IMR-90 (cell line): ENCODE results near the gene SKA2. TPM values are rescaled to one million over a fixed set of nuclear protein-coding genes. Genes with fewer than 3 reads are reported as not detected.

Experiments
- ATAC-seq: fragments of 200-7000 bp; cut with Tn5 transposase; 2 replicates; pipeline ENCODE4 v1.9.1; 2020; ENCODE audit warnings: low read depth, mild to moderate bottlenecking, moderate library complexity
- BruUV-seq: library from RNA; stranded (reverse); fragments of 400-500 nt; replicated peaks from 2 replicates; lab custom pipeline; 2021; lab: Mats Ljungman, UMichigan
- CTCF ChIA-PET: fragments of 300-600 bp; formaldehyde crosslinking; extraction: SDS; loops from one replicate; lab custom pipeline; 2021; ENCODE audit warnings: antibody characterized with exemption; lab: Yijun Ruan, JAX
- POLR2A ChIA-PET: fragments of 300-600 bp; sonication (Branson Sonifier 250); formaldehyde crosslinking; loops from one replicate; lab custom pipeline; 2022; ENCODE audit warnings: antibody characterized with exemption; ENCODE audit not compliant: unreplicated experiment; lab: Charles Lee
- DNase-seq: peaks from one replicate; pipeline ENCODE4 v3.0.0; 2013
- H2AFZ ChIP-seq: replicated peaks from 2 replicates; pipeline ENCODE3; 2013; ENCODE audit warnings: low read length, mild to moderate bottlenecking; ENCODE audit not compliant: poor library complexity
- H2AK5ac ChIP-seq: 2 replicates; pipeline ENCODE4 v1.6.1; 2013; ENCODE audit warnings: low read depth, low read length, inconsistent platforms
- H2AK9ac ChIP-seq: replicated peaks from 2 replicates; pipeline ENCODE3; 2013; ENCODE audit warnings: mild to moderate bottlenecking, low read depth, low read length, moderate library complexity; ENCODE audit not compliant: poor library complexity
- H2BK120ac ChIP-seq: 2 replicates; pipeline ENCODE4 v1.6.1; 2013; ENCODE audit warnings: low read depth, low read length, inconsistent platforms
- H2BK15ac ChIP-seq: 3 replicates; pipeline ENCODE4 v1.6.1; 2013; ENCODE audit warnings: low read depth, low read length, inconsistent platforms
- H2BK20ac ChIP-seq: 2 replicates; pipeline ENCODE4 v1.6.1; 2013; ENCODE audit warnings: low read depth, mild to moderate bottlenecking, inconsistent platforms, low read length, moderate library complexity
- H2BK5ac ChIP-seq: 2 replicates; pipeline ENCODE4 v1.6.1; 2013; ENCODE audit warnings: mild to moderate bottlenecking, low read depth, low read length, inconsistent platforms; ENCODE audit not compliant: poor library complexity, severe bottlenecking
- H3K14ac ChIP-seq: replicated peaks from 2 replicates; pipeline ENCODE4 v1.6.1; 2013; ENCODE audit warnings: low read depth, low read length, inconsistent platforms
- H3K18ac ChIP-seq: 2 replicates; pipeline ENCODE4 v1.6.1; 2013; ENCODE audit warnings: low read depth, low read length, control low read depth
- H3K23ac ChIP-seq: 2 replicates; pipeline ENCODE4 v1.6.1; 2013; ENCODE audit warnings: low read depth, low read length, inconsistent platforms
- H3K27ac ChIP-seq: 2 replicates; pipeline ENCODE4 v1.5.1; 2013; ENCODE audit warnings: mild to moderate bottlenecking, control low read depth, low read length; ENCODE audit not compliant: insufficient read depth
- H3K27me3 ChIP-seq: 2 replicates; pipeline ENCODE4 v1.6.1; 2013; ENCODE audit warnings: low read length; ENCODE audit not compliant: control insufficient read depth, insufficient read depth
- H3K36me3 ChIP-seq: 2 replicates; pipeline ENCODE4 v1.6.1; 2013; ENCODE audit warnings: low read length, mixed read lengths; ENCODE audit not compliant: control insufficient read depth, insufficient read depth
- H3K4ac ChIP-seq: 2 replicates; pipeline ENCODE4 v1.6.1; 2013; ENCODE audit warnings: low read depth, low read length, inconsistent platforms
- H3K4me1 ChIP-seq: 2 replicates; pipeline ENCODE4 v1.6.1; 2013; ENCODE audit warnings: low read length, mixed read lengths; ENCODE audit not compliant: control insufficient read depth, insufficient read depth
- H3K4me2 ChIP-seq: 2 replicates; pipeline ENCODE4 v1.6.1; 2013; ENCODE audit warnings: low read depth, mild to moderate bottlenecking, control low read depth, low read length, moderate library complexity
- H3K4me3 ChIP-seq: 2 replicates; pipeline ENCODE4 v1.5.1; 2013; ENCODE audit warnings: low read depth, mild to moderate bottlenecking, control low read depth, low read length, moderate library complexity; ENCODE audit not compliant: insufficient read depth
- H3K56ac ChIP-seq: 2 replicates; pipeline ENCODE4 v1.6.1; 2013; ENCODE audit warnings: low read length, inconsistent platforms; ENCODE audit not compliant: insufficient read depth; ENCODE audit errors: extremely low read depth
- H3K79me1 ChIP-seq, 2 experiments: 2 replicates each; pipeline ENCODE4 v1.6.1; 2013; ENCODE audit warnings: low read length in 2 of 2, inconsistent platforms in 1 of 2, low read depth in 1 of 2
- H3K9ac ChIP-seq: 2 replicates; pipeline ENCODE4 v1.6.1; 2013; ENCODE audit warnings: low read depth, low read length, control low read depth
- H3K9me1 ChIP-seq: 2 replicates; pipeline ENCODE4 v1.6.1; 2013; ENCODE audit warnings: low read length, inconsistent platforms; ENCODE audit not compliant: insufficient read depth
- H3K9me3 ChIP-seq: 2 replicates; pipeline ENCODE4 v1.6.1; 2013; ENCODE audit warnings: low read length; ENCODE audit not compliant: control insufficient read depth, insufficient read depth
- H4K20me1 ChIP-seq: 2 replicates; pipeline ENCODE4 v1.6.1; 2013; ENCODE audit warnings: low read length, inconsistent platforms; ENCODE audit not compliant: insufficient read depth
- H4K5ac ChIP-seq: 2 replicates; pipeline ENCODE4 v1.6.1; 2013; ENCODE audit warnings: mild to moderate bottlenecking, low read depth, low read length, control low read depth
- H4K8ac ChIP-seq, 2 experiments: 2 replicates each; pipeline ENCODE4 v1.6.1; 2013; ENCODE audit warnings: low read depth in 2 of 2, low read length in 2 of 2, control low read depth in 1 of 2, inconsistent platforms in 1 of 2
- H4K91ac ChIP-seq: 2 replicates; pipeline ENCODE4 v1.6.1; 2013; ENCODE audit warnings: low read depth, low read length, inconsistent platforms; ENCODE audit not compliant: insufficient read depth
- BHLHE40 ChIP-seq: fragments of 150-350 bp; IDR thresholded peaks from 2 replicates; pipeline ENCODE4 v1.6.1; 2016; ENCODE audit warnings: mild to moderate bottlenecking, low read depth, low read length
- CEBPB ChIP-seq: IDR thresholded peaks from 2 replicates; pipeline ENCODE4 v1.6.1; 2012; ENCODE audit warnings: low read depth, low read length, improper control_type of control experiment
- CHD1 ChIP-seq: IDR thresholded peaks from 2 replicates; pipeline ENCODE4 v1.6.1; 2012; ENCODE audit warnings: low read depth, low read length, improper control_type of control experiment
- CTCF ChIP-seq: conservative IDR thresholded peaks from 2 replicates; pipeline ENCODE4 v1.5.1; 2012; ENCODE audit warnings: mild to moderate bottlenecking, low read depth, low read length, improper control_type of control experiment
- ELK1 ChIP-seq: fragments of 150-350 bp; IDR thresholded peaks from 2 replicates; pipeline ENCODE4 v1.6.1; 2016; ENCODE audit warnings: low read depth, mild to moderate bottlenecking, low read length, moderate library complexity, borderline replicate concordance
- FOS ChIP-seq: fragments of 150-350 bp; IDR thresholded peaks from 2 replicates; pipeline ENCODE4 v1.6.1; 2016; ENCODE audit warnings: low read depth, low read length
- MAFK ChIP-seq: IDR thresholded peaks from 2 replicates; pipeline ENCODE4 v1.6.1; 2012; ENCODE audit warnings: low read depth, low read length, improper control_type of control experiment
- MAZ ChIP-seq: IDR thresholded peaks from 2 replicates; pipeline ENCODE4 v1.6.1; 2012; ENCODE audit warnings: low read depth, mild to moderate bottlenecking, low read length, improper control_type of control experiment, moderate library complexity, borderline replicate concordance
- MXI1 ChIP-seq: IDR thresholded peaks from 2 replicates; pipeline ENCODE4 v1.6.1; 2012; ENCODE audit warnings: low read depth, mild to moderate bottlenecking, low read length, moderate library complexity, borderline replicate concordance
- NFE2L2 ChIP-seq: fragments of 150-350 bp; IDR thresholded peaks from 2 replicates; pipeline ENCODE4 v1.6.1; 2016; ENCODE audit warnings: low read depth, mild to moderate bottlenecking, low read length
- POLR2A ChIP-seq: IDR thresholded peaks from 2 replicates; pipeline ENCODE4 v1.6.1; 2012; ENCODE audit warnings: mild to moderate bottlenecking, low read depth, low read length
- RAD21 ChIP-seq: IDR thresholded peaks from 2 replicates; pipeline ENCODE4 v1.6.1; 2012; ENCODE audit warnings: low read length, improper control_type of control experiment
- RCOR1 ChIP-seq: IDR thresholded peaks from 2 replicates; pipeline ENCODE4 v1.6.1; 2012; ENCODE audit warnings: mild to moderate bottlenecking, low read length, improper control_type of control experiment; ENCODE audit not compliant: insufficient replicate concordance
- RFX5 ChIP-seq: IDR thresholded peaks from 2 replicates; pipeline ENCODE4 v1.8.0; 2012; ENCODE audit warnings: low read depth, mild to moderate bottlenecking, low read length, moderate library complexity
- SMC3 ChIP-seq: fragments of 150-350 bp; IDR thresholded peaks from 2 replicates; pipeline ENCODE4 v1.6.1; 2016; ENCODE audit warnings: low read depth, mild to moderate bottlenecking, antibody characterized with exemption, low read length, moderate library complexity
- USF2 ChIP-seq: fragments of 150-350 bp; IDR thresholded peaks from 2 replicates; pipeline ENCODE4 v1.6.1; 2017; ENCODE audit warnings: mild to moderate bottlenecking, antibody characterized with exemption, low read length, low read depth
- WGBS, 2 experiments: methylation state at CpG; one replicate each; pipeline versions ENCODE4 v1.1.5 to v1.1.7; 2013; ENCODE audit warnings: missing lambda C conversion rate in 2 of 2; ENCODE audit not compliant: insufficient read length in 1 of 2; ENCODE audit errors: extremely low coverage in 2 of 2; 5-methylcytosine and 5-hydroxymethylcytosine counted together
- dilution Hi-C: fragments of 300-500 bp; cut with HindIII; formaldehyde crosslinking; loops from one replicate; pipeline ENCODE4 v1.14.3; 2018; ENCODE audit warnings: low sequenced_read_pairs; ENCODE audit not compliant: unreplicated experiment
- in situ Hi-C: fragments of 300-500 bp; cut with MboI; formaldehyde crosslinking; loops from 3 replicates; pipeline ENCODE4 v1.14.3; 2019; ENCODE audit warnings: low sequenced_read_pairs, inconsistent platforms, mixed read lengths
- intact Hi-C: fragments of 100-400 bp; cut with micrococcal nuclease; formaldehyde crosslinking; loops from 2 replicates; pipeline ENCODE4 v1.10.0; 2022
- polyA plus RNA-seq, 3 experiments: library from polyadenylated mRNA; depleted of rRNA; stranded (reverse); fragments of >200 nt; gene quantifications; 2 replicates each; pipeline ENCODE4 v1.2.3, GENCODE V29; 2012; ENCODE audit warnings: low replicate concordance in 1 of 3
- total RNA-seq: library from RNA; depleted of rRNA; stranded (reverse); fragments of >200 nt; gene quantifications from 2 replicates; pipeline ENCODE4 v1.2.3, GENCODE V29; 2012

The SKA2 gene
- total and polyA plus RNA-seq, 2 of the 4 experiments (the other 2 are of a cell fraction), result 30.4 to 38.7 TPM

GRCh38 chr17:59129814-59130213 is 25.2 kb downstream of the SKA2 start:
- POLR2A ChIA-PET, result no interaction called here
- Histone ChIP-seq H3K9ac (no peak overlapping the region), H3K4me2 (no peak overlapping the region), H3K27me3 (no peaks in the 10 kb centered on the region), H3K27ac (no peak overlapping the region), H3K56ac (no peak overlapping the region), H3K79me1 (peaks cover 20 to 48% of the 10 kb centered on the region in 2 experiments), H3K9me1 (no peaks in the 10 kb centered on the region; the same call in none of the 2 replicates), H2AK5ac (no peak overlapping the region), H4K91ac (no peak overlapping the region), H2AFZ (no peak overlapping the region), H3K9me3 (no peaks in the 10 kb centered on the region), H3K18ac (no peak overlapping the region), H3K4ac (no peak overlapping the region), H2BK15ac (no peak overlapping the region), H3K4me1 (no peaks in the 10 kb centered on the region), H2BK5ac (no peak overlapping the region), H4K8ac (no peak overlapping the region), H4K5ac (no peak overlapping the region), H2AK9ac (no peak overlapping the region), H2BK120ac (no peak overlapping the region), H3K14ac (no peak overlapping the region), H3K36me3 (peaks cover 4% of the 10 kb centered on the region), H4K20me1 (peaks cover 3% of the 10 kb centered on the region; the same call in 1 of the 2 replicates), H2BK20ac (no peak overlapping the region), H3K4me3 (no peak overlapping the region), H3K23ac (no peak overlapping the region)
- no peak for TF ChIP-seq RCOR1
- TF ChIP-seq USF2, result no peak
- TF ChIP-seq CEBPB, result no peak
- TF ChIP-seq POLR2A, result no peak
- no peak for TF ChIP-seq MXI1
- TF ChIP-seq NFE2L2, result no peak
- TF ChIP-seq ELK1, result no peak
- TF ChIP-seq FOS, result no peak
- no peak for TF ChIP-seq CHD1
- TF ChIP-seq MAZ, result no peak
- no peak for TF ChIP-seq SMC3
- no peak for TF ChIP-seq RFX5
- no peak for TF ChIP-seq BHLHE40
- no peak for TF ChIP-seq CTCF
- TF ChIP-seq RAD21, result no peak
- no peak for TF ChIP-seq MAFK
- no CpG with 5 or more reads among the region's 2 CpGs for WGBS, 2 experiments
- intact Hi-C loops, result no loop called here
- CTCF ChIA-PET, result interaction anchor here (1.0 kb wide), 1 partner anchor 34 kb away, joined by 3 read pairs; no protein-coding TSS in a partner anchor
- no TSS peak for BruUV-seq
- DNase-seq, result no peak
- in situ Hi-C loops, result no loop called here
- dilution Hi-C loops, result no loop called here
- ATAC-seq, result no peak
